Right lobe of liver (tissue), 4 donors: ENCODE data around the gene CYB5D1.

ENCODE experiments used
- CTCF ChIP-seq, 4 donors: fragments of 200-600 bp in 3 of 4; fragments of 450-650 bp in 1 of 4; IDR thresholded peaks; one replicate each; pipeline versions ENCODE4 v1.5.1 to v1.8.0; 2016 to 2022; ENCODE audit warnings: antibody characterized with exemption in 4 of 4, mild to moderate bottlenecking in 2 of 4
- POLR2A ChIP-seq: fragments of 450-650 bp; IDR thresholded peaks from one replicate; pipeline ENCODE4 v1.6.1; 2017; ENCODE audit warnings: antibody characterized with exemption, mild to moderate bottlenecking
- donor health status: DM: no; HTN: no; CAD: no.
- donor health status: DM: no; HTN: no; CAD: no.
- donor health status: DM: no; HTN: yes; CAD: no.

GRCh38 chr17:7846765-7847661 is 10.8 kb upstream of the CYB5D1 start:
- TF ChIP-seq CTCF (IDR thresholded peaks at IDR 0.05) (no peak), POLR2A (no peak)
